ENCODE results near the gene HOGA1.

DNA sequence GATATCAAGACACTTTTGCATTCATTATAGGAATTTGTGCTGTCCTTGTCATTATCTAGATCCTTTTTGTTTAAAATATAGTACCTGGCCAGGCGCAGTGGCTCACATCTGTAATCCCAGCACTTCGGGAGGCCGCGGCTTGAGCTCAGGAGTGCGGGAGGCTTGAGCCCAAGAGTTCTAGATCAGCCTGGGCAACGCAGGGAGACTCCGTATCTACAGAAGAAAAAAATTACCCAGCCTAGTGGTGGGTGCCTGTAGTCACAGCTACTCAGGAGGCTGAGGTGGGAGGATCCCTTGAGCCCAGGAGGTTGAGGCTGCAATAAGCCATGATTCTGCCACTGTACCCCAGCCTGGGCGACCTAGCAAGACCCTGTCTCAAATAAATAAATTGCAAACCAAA is 49.7 kb downstream of the HOGA1 start:
- TF ChIP-seq, protein P1, sequence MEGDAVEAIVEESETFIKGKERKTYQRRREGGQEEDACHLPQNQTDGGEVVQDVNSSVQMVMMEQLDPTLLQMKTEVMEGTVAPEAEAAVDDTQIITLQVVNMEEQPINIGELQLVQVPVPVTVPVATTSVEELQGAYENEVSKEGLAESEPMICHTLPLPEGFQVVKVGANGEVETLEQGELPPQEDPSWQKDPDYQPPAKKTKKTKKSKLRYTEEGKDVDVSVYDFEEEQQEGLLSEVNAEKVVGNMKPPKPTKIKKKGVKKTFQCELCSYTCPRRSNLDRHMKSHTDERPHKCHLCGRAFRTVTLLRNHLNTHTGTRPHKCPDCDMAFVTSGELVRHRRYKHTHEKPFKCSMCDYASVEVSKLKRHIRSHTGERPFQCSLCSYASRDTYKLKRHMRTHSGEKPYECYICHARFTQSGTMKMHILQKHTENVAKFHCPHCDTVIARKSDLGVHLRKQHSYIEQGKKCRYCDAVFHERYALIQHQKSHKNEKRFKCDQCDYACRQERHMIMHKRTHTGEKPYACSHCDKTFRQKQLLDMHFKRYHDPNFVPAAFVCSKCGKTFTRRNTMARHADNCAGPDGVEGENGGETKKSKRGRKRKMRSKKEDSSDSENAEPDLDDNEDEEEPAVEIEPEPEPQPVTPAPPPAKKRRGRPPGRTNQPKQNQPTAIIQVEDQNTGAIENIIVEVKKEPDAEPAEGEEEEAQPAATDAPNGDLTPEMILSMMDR (conservative IDR thresholded peaks at IDR 0.05 in 1 of 2, IDR thresholded peaks at IDR 0.05 in 1 of 2; ENCODE audit: low read depth in 1 of 2, low read length in 2 of 2) = no peak
- no peak for TF ChIP-seq EZH2 (IDR thresholded peaks at IDR 0.05; ENCODE audit: low read length, missing control alignments)
